ENCODE data around the gene TMBIM1. TPM values are rescaled to one million over a fixed set of nuclear protein-coding genes. Genes with fewer than 3 reads are reported as not detected.

Gene TMBIM1
- polyA plus RNA-seq, 1 experiment, result 91.4 TPM

DNA sequence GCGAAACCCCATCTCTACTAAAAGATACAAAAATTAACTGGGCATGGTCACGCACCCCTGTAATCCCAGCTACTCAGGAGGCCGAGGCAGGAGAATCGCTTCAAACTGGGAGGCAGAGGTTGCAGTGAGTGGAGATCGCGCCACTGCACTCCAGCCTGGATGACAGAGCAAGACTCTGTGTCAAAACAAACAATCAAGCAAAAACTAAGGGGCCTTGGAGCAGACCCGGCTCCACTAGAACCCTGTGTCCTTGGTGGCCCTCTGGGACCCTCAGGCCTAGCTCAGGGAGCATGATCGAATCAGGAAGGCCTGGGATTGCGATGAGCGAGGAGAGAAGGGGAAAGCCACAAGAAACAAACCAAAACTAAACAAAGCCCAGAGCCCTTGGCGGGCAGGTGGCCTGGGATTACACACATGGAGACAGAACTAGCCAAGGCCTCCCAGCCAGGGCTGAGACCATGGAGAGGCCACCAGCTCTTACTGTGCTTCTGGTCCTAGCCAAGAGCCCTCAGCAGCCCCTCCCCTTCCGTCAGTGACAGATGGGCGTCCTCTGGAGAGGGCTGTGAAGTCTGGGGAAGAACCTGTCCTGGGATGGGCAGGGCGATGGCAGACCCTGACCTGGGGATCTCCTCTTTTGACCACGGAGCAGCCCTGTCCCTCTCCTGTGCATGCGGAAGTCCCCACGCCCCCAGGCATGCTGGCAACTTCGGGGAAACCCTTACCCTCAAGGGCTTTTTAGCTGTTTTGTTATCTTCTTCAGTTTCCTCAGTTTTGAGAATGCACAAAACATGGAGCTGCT lies 36.9 kb upstream of the TMBIM1 start:
- Histone ChIP-seq H3K27ac (ENCODE audit: low read depth, low read length) (no peak overlapping the region), H3K9me3 (ENCODE audit: control insufficient read depth, insufficient read depth, low read length) (no peaks in the 10 kb centered on the region), H3K27me3 (ENCODE audit: control insufficient read depth, insufficient read depth, low read length) (peaks cover 2% of the 10 kb centered on the region), H3K4me3 (ENCODE audit: low read depth, low read length) (no peak overlapping the region)
- CTCF ChIA-PET, result interaction anchor here (0.9 to 1.5 kb wide), 3 partner anchors 27 to 67 kb away, joined by 3 to 6 read pairs (median 3); partner anchors contain the start of gene CATIP
- no peak for DNase-seq (ENCODE audit: low read depth, low spot score)
- no peak for TF ChIP-seq CTCF (IDR thresholded peaks at IDR 0.05; ENCODE audit: low read depth, low read length)
- POLR2A ChIA-PET, result no interaction called here

DNA sequence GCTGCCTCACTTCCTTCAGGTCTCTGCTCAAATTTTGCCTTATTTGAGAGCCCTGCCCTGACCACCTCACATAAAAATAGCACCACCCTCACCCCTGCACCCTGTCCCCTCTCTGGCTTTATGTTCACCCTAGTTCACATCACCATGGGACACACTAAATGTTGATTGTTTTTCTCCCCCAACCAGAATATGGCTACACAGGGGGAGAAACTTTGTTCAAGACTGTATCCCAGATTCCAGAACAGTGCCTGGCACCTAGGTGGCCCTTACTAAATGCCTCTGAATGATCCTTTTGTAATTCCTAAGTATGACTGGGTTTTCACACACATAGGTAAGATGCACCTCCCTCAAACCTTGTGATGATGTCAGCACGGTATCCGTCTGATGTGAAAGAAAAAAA lies 36.0 kb upstream of the TMBIM1 start:
- H3K4me3 ChIP-seq (ENCODE audit: low read depth, low read length), result no peak overlapping the region
- CTCF ChIA-PET, result interaction anchor here (1.0 kb wide), 1 partner anchor 26 kb away, joined by 6 read pairs; no protein-coding TSS in a partner anchor
- H3K27ac ChIP-seq (ENCODE audit: low read depth, low read length), result no peak overlapping the region
- POLR2A ChIA-PET, result no interaction called here
- no peaks in the 10 kb centered on the region for H3K9me3 ChIP-seq (ENCODE audit: control insufficient read depth, insufficient read depth, low read length)
- DNase-seq (ENCODE audit: low read depth, low spot score), result no peak
- no peak for TF ChIP-seq CTCF (IDR thresholded peaks at IDR 0.05; ENCODE audit: low read depth, low read length)
- H3K27me3 ChIP-seq (ENCODE audit: control insufficient read depth, insufficient read depth, low read length), result peaks cover 2% of the 10 kb centered on the region

- TF ChIP-seq CTCF (IDR thresholded peaks at IDR 0.05; ENCODE audit: low read depth, low read length), result no peak
- CTCF ChIA-PET, result no interaction called here
- Histone ChIP-seq H3K9me3 (ENCODE audit: control insufficient read depth, insufficient read depth, low read length) (no peaks in the 10 kb centered on the region), H3K27ac (ENCODE audit: low read depth, low read length) (no peak overlapping the region), H3K27me3 (ENCODE audit: control insufficient read depth, insufficient read depth, low read length) (peaks cover 2% of the 10 kb centered on the region), H3K4me3 (ENCODE audit: low read depth, low read length) (no peak overlapping the region)
- POLR2A ChIA-PET, result no interaction called here
- DNase-seq (ENCODE audit: low read depth, low spot score), result no peak
Observed at GRCh38 chr2:218327451-218328210, 35.3 kb upstream of the TMBIM1 start.

- H3K27ac ChIP-seq (ENCODE audit: low read depth, low read length), result no peak overlapping the region
- POLR2A ChIA-PET, result no interaction called here
- no peak for DNase-seq (ENCODE audit: low read depth, low spot score)
- no peak overlapping the region for H3K4me3 ChIP-seq (ENCODE audit: low read depth, low read length)
- TF ChIP-seq CTCF (IDR thresholded peaks at IDR 0.05; ENCODE audit: low read depth, low read length), result no peak
- H3K27me3 ChIP-seq (ENCODE audit: control insufficient read depth, insufficient read depth, low read length), result peaks cover 2% of the 10 kb centered on the region
- no peaks in the 10 kb centered on the region for H3K9me3 ChIP-seq (ENCODE audit: control insufficient read depth, insufficient read depth, low read length)
- CTCF ChIA-PET, result no interaction called here
Observed at GRCh38 chr2:218326315-218326714, 34.0 kb upstream of the TMBIM1 start.
